Fibroblast of lung (primary cell): ENCODE data around the gene KLHDC4. TPM values are rescaled to one million over a fixed set of nuclear protein-coding genes. Genes with fewer than 3 reads are reported as not detected.

Source experiments
- DNase-seq, 2 donors: peaks; one replicate each; pipeline versions ENCODE4 v3.0.0 to v3.0.0-alpha.2; 2010; ENCODE audit warnings: low read depth in 2 of 2
- H2AFZ ChIP-seq: 2 replicates; pipeline ENCODE4 v1.5.1; 2012; ENCODE audit warnings: low read length, control low read depth, inconsistent platforms
- H3K27ac ChIP-seq: 2 replicates; pipeline ENCODE4 v1.5.1; 2011; ENCODE audit warnings: low read length, control low read depth; ENCODE audit not compliant: insufficient read depth
- H3K27me3 ChIP-seq: 2 replicates; pipeline ENCODE4 v1.5.1; 2011; ENCODE audit warnings: mild to moderate bottlenecking, low read length; ENCODE audit not compliant: control insufficient read depth, insufficient read depth
- H3K36me3 ChIP-seq: 2 replicates; pipeline ENCODE4 v1.5.1; 2011; ENCODE audit warnings: low read length; ENCODE audit not compliant: control insufficient read depth, insufficient read depth
- H3K4me1 ChIP-seq: 2 replicates; pipeline ENCODE4 v1.5.1; 2011; ENCODE audit warnings: low read length; ENCODE audit not compliant: control insufficient read depth, insufficient read depth; ENCODE audit errors: extremely low read depth
- H3K4me2 ChIP-seq: 2 replicates; pipeline ENCODE4 v1.5.1; 2011; ENCODE audit warnings: low read length, control low read depth; ENCODE audit not compliant: insufficient read depth; ENCODE audit errors: extremely low read depth
- H3K4me3 ChIP-seq, 4 experiments: fragments of 200-600 bp in 1 of 4; sonication (generic) in 1 of 4; replicated peaks in 1 of 4; 2 replicates each; pipeline ENCODE4 v1.5.1; 2011 to 2016; ENCODE audit warnings: low read length in 4 of 4, low read depth in 3 of 4, mild to moderate bottlenecking in 3 of 4, control low read depth in 2 of 4, inconsistent platforms in 1 of 4, mixed read lengths in 1 of 4; ENCODE audit not compliant: insufficient read depth in 1 of 4; ENCODE audit errors: control extremely low read depth in 1 of 4
- H3K79me2 ChIP-seq: 2 replicates; pipeline ENCODE4 v1.5.1; 2012; ENCODE audit warnings: mild to moderate bottlenecking, low read length, inconsistent platforms; ENCODE audit not compliant: control insufficient read depth, insufficient read depth
- H3K9ac ChIP-seq: 2 replicates; pipeline ENCODE4 v1.5.1; 2011; ENCODE audit warnings: mild to moderate bottlenecking, low read length, control low read depth; ENCODE audit not compliant: insufficient read depth
- H3K9me3 ChIP-seq: 2 replicates; pipeline ENCODE4 v1.5.1; 2012; ENCODE audit warnings: low read depth, low read length; ENCODE audit not compliant: control insufficient read depth, insufficient read depth
- H4K20me1 ChIP-seq: 2 replicates; pipeline ENCODE4 v1.5.1; 2011; ENCODE audit warnings: low read length; ENCODE audit not compliant: control insufficient read depth, insufficient read depth; ENCODE audit errors: extremely low read depth
- EZH2 ChIP-seq: IDR thresholded peaks from 2 replicates; pipeline ENCODE4 v1.5.1; 2012; ENCODE audit warnings: low read length, control low read depth, mild to moderate bottlenecking; ENCODE audit errors: missing control alignments
- polyA plus RNA-seq, 2 donors: library from polyadenylated mRNA; depleted of rRNA in 1 of 2; stranded (reverse) in 1 of 2; unstranded in 1 of 2; fragments of >200 nt; gene quantifications; 2 replicates each; pipeline ENCODE4 v1.2.1, GENCODE V29; 2011 to 2012; ENCODE audit warnings: missing spikeins in 1 of 2
- total RNA-seq: library from RNA; depleted of rRNA; stranded (reverse); fragments of >200 nt; gene quantifications from 2 replicates; pipeline ENCODE4 v1.2.1, GENCODE V29; 2014
- TF ChIP-seq, protein P1 (sequence below), 2 donors: IDR thresholded peaks in 1 of 2; conservative IDR thresholded peaks in 1 of 2; 1 replicate in 1 of 2; 2 replicates in 1 of 2; pipeline ENCODE4 v1.5.1; 2011 to 2012; ENCODE audit warnings: low read length in 2 of 2, control low read depth in 1 of 2, inconsistent platforms in 1 of 2, low read depth in 1 of 2, mild to moderate bottlenecking in 1 of 2

The KLHDC4 gene
- total and polyA plus RNA-seq, 2 donors (not counting 1 experiment from before 2014, with no cell fraction given) = 7.3 to 17.8 TPM

DNA sequence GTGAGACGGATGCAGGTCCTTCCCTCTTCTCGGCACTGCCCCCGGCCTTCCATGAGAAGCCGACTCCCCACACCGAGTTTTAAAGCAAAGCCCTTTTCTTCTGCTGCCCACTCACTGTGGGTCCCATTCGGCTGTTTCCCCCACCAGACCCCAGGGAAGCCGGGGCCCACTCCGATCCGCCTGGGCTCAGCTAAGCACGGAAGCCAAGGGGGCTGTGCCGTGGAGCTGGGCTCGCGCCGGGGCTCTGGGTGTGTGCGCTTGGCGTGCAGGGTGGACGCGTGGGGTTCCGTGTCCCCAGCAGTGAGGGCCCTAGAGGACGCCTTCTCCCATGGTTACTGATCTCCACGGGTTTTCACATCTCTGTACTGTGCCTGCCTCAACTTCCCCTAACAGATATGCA lies 68.5 kb downstream of the KLHDC4 start:
- Histone ChIP-seq H3K27ac (no peak overlapping the region), H3K79me2 (no peaks in the 10 kb centered on the region), H3K4me3 (no peak overlapping the region), H4K20me1 (no peaks in the 10 kb centered on the region), H3K27me3 (no peaks in the 10 kb centered on the region), H3K9me3 (no peaks in the 10 kb centered on the region), H2AFZ (no peak overlapping the region), H3K4me1 (no peaks in the 10 kb centered on the region), H3K36me3 (peaks cover 2% of the 10 kb centered on the region), H3K4me2 (no peak overlapping the region), H3K9ac (no peak overlapping the region)
- DNase-seq = no peak
- no peak for TF ChIP-seq EZH2
- TF ChIP-seq, protein P1, sequence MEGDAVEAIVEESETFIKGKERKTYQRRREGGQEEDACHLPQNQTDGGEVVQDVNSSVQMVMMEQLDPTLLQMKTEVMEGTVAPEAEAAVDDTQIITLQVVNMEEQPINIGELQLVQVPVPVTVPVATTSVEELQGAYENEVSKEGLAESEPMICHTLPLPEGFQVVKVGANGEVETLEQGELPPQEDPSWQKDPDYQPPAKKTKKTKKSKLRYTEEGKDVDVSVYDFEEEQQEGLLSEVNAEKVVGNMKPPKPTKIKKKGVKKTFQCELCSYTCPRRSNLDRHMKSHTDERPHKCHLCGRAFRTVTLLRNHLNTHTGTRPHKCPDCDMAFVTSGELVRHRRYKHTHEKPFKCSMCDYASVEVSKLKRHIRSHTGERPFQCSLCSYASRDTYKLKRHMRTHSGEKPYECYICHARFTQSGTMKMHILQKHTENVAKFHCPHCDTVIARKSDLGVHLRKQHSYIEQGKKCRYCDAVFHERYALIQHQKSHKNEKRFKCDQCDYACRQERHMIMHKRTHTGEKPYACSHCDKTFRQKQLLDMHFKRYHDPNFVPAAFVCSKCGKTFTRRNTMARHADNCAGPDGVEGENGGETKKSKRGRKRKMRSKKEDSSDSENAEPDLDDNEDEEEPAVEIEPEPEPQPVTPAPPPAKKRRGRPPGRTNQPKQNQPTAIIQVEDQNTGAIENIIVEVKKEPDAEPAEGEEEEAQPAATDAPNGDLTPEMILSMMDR (conservative IDR thresholded peaks at IDR 0.05 in 1 of 2, IDR thresholded peaks at IDR 0.05 in 1 of 2; ENCODE audit: low read depth in 1 of 2, low read length in 2 of 2) = no peak

DNA sequence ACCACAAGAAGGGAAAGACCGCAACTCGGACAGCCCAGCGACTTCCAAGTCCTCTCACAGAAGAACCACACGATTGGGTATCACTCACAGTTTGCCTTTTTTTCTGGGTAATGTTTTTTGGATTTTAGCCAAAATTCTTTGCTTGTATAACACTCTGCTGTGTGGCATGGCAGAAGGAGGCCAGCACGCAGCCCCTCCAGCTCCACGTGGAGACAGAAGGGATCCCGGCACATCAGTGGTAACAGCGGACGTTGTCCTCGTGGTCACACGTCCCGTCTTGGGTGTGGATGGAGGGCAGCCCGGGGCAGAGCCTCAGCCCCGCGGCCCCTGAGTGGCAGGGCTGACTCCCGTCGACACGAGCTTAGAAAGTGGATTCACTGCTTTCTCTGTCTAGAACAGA lies 69.1 kb downstream of the KLHDC4 start:
- no peaks in the 10 kb centered on the region for H3K9me3 ChIP-seq
- no peak overlapping the region for H3K9ac ChIP-seq
- H3K4me1 ChIP-seq = no peaks in the 10 kb centered on the region
- no peak overlapping the region for H3K4me2 ChIP-seq
- H3K36me3 ChIP-seq = peaks cover 2% of the 10 kb centered on the region
- no peak overlapping the region for H3K4me3 ChIP-seq
- no peak for TF ChIP-seq EZH2
- TF ChIP-seq, protein P1 (conservative IDR thresholded peaks at IDR 0.05 in 1 of 2, IDR thresholded peaks at IDR 0.05 in 1 of 2; ENCODE audit: low read depth in 1 of 2, low read length in 2 of 2) = no peak
- H3K27ac ChIP-seq = no peak overlapping the region
- no peaks in the 10 kb centered on the region for H3K79me2 ChIP-seq
- DNase-seq = peak in 1 of 2 donors; percentile 10
- H4K20me1 ChIP-seq = no peaks in the 10 kb centered on the region
- H2AFZ ChIP-seq = no peak overlapping the region
- no peaks in the 10 kb centered on the region for H3K27me3 ChIP-seq

GRCh38 chr16:87695534-87695933 lies 70.3 kb downstream of the KLHDC4 start:
- Histone ChIP-seq H3K9me3 (no peaks in the 10 kb centered on the region), H3K36me3 (peaks cover 2% of the 10 kb centered on the region), H3K27me3 (no peaks in the 10 kb centered on the region), H3K4me1 (no peaks in the 10 kb centered on the region), H4K20me1 (no peaks in the 10 kb centered on the region), H3K79me2 (no peaks in the 10 kb centered on the region), H3K27ac (no peak overlapping the region), H2AFZ (no peak overlapping the region), H3K4me3 (no peak overlapping the region), H3K9ac (no peak overlapping the region), H3K4me2 (no peak overlapping the region)
- TF ChIP-seq EZH2 = no peak
- no peak for DNase-seq
